H9 (cell line): ENCODE measurements around the gene YDJC. TPM values are rescaled to one million over a fixed set of nuclear protein-coding genes. Genes with fewer than 3 reads are reported as not detected.

Experiments
- DNase-seq: peaks from one replicate; pipeline ENCODE4 v3.0.0-alpha.2; 2017
- H2AFZ ChIP-seq: one replicate; pipeline ENCODE4 v1.6.1; 2013; ENCODE audit warnings: mild to moderate bottlenecking, low read length, control low read depth, moderate library complexity
- H2AK5ac ChIP-seq: 2 replicates; pipeline ENCODE4 v1.6.1; 2013; ENCODE audit warnings: low read length, control low read depth, mixed read lengths; ENCODE audit not compliant: insufficient read length
- H2BK120ac ChIP-seq: one replicate; pipeline ENCODE4 v1.6.1; 2013; ENCODE audit warnings: low read depth, mild to moderate bottlenecking, low read length, control low read depth, inconsistent platforms; ENCODE audit not compliant: poor library complexity, severe bottlenecking
- H2BK12ac ChIP-seq: 2 replicates; pipeline ENCODE4 v1.6.1; 2013; ENCODE audit warnings: low read length, control low read depth, mixed read lengths, low read depth; ENCODE audit not compliant: insufficient read length
- H2BK15ac ChIP-seq: 2 replicates; pipeline ENCODE4 v1.6.1; 2013; ENCODE audit warnings: low read depth, low read length, control low read depth
- H2BK20ac ChIP-seq: one replicate; pipeline ENCODE4 v1.6.1; 2013; ENCODE audit warnings: low read depth, mild to moderate bottlenecking, low read length, control low read depth, inconsistent platforms; ENCODE audit not compliant: poor library complexity, severe bottlenecking
- H2BK5ac ChIP-seq: 2 replicates; pipeline ENCODE4 v1.6.1; 2013; ENCODE audit warnings: low read length, control low read depth, mixed read lengths; ENCODE audit not compliant: insufficient read length
- H3K14ac ChIP-seq: 2 replicates; pipeline ENCODE4 v1.6.1; 2013; ENCODE audit warnings: low read length, control low read depth; ENCODE audit not compliant: insufficient read depth
- H3K18ac ChIP-seq: 2 replicates; pipeline ENCODE4 v1.6.1; 2013; ENCODE audit warnings: low read depth, mild to moderate bottlenecking, mixed read lengths, low read length, control low read depth; ENCODE audit not compliant: insufficient read length
- H3K23ac ChIP-seq: 2 replicates; pipeline ENCODE4 v1.6.1; 2013; ENCODE audit warnings: low read length, control low read depth, mixed read lengths, low read depth; ENCODE audit not compliant: insufficient read length
- H3K23me2 ChIP-seq: 2 replicates; pipeline ENCODE4 v1.6.1; 2013; ENCODE audit warnings: low read depth, mild to moderate bottlenecking, mixed read lengths, low read length, control low read depth; ENCODE audit not compliant: insufficient read length, poor library complexity, severe bottlenecking
- H3K27ac ChIP-seq: 2 replicates; pipeline ENCODE4 v1.5.1; 2013; ENCODE audit warnings: low read length, control low read depth, mixed read lengths, low read depth; ENCODE audit not compliant: insufficient read length
- H3K27me3 ChIP-seq: 2 replicates; pipeline ENCODE4 v1.6.1; 2013; ENCODE audit warnings: low read length, control low read depth, inconsistent platforms; ENCODE audit not compliant: insufficient read depth
- H3K4ac ChIP-seq: 2 replicates; pipeline ENCODE4 v1.6.1; 2013; ENCODE audit warnings: low read depth, mild to moderate bottlenecking, control low read depth, inconsistent platforms, low read length, moderate library complexity
- H3K4me1 ChIP-seq: 2 replicates; pipeline ENCODE4 v1.6.1; 2013; ENCODE audit warnings: low read length, control low read depth, inconsistent platforms; ENCODE audit not compliant: insufficient read depth
- H3K4me2 ChIP-seq: 2 replicates; pipeline ENCODE4 v1.6.1; 2013; ENCODE audit warnings: low read length, control low read depth, mixed read lengths; ENCODE audit not compliant: insufficient read length, insufficient read depth
- H3K56ac ChIP-seq: 2 replicates; pipeline ENCODE4 v1.6.1; 2013; ENCODE audit warnings: low read depth, mild to moderate bottlenecking, mixed read lengths, low read length, control low read depth; ENCODE audit not compliant: insufficient read length
- H3K79me1 ChIP-seq: 2 replicates; pipeline ENCODE4 v1.6.1; 2013; ENCODE audit warnings: low read depth, mild to moderate bottlenecking, moderate library complexity, low read length, control low read depth, inconsistent platforms; ENCODE audit not compliant: insufficient read depth, poor library complexity, severe bottlenecking
- H3K79me2 ChIP-seq: 2 replicates; pipeline ENCODE4 v1.6.1; 2013; ENCODE audit warnings: low read length, control low read depth, inconsistent platforms; ENCODE audit not compliant: insufficient read depth
- H3K9ac ChIP-seq: 2 replicates; pipeline ENCODE4 v1.6.1; 2013; ENCODE audit warnings: low read length, control low read depth, mixed read lengths; ENCODE audit not compliant: insufficient read length; ENCODE audit errors: extremely low read depth
- H3K9me3 ChIP-seq: one replicate; pipeline ENCODE4 v1.6.1; 2013; ENCODE audit warnings: low read depth, low read length, inconsistent platforms; ENCODE audit not compliant: control insufficient read depth
- H3T11ph ChIP-seq: one replicate; pipeline ENCODE4 v1.6.1; 2013; ENCODE audit warnings: mild to moderate bottlenecking, low read length, control low read depth, inconsistent platforms
- H4K20me1 ChIP-seq: one replicate; pipeline ENCODE4 v1.6.1; 2013; ENCODE audit not compliant: control insufficient read depth, insufficient read length, insufficient read depth
- H4K5ac ChIP-seq: 2 replicates; pipeline ENCODE4 v1.6.1; 2013; ENCODE audit warnings: low read depth, mild to moderate bottlenecking, mixed read lengths, low read length, control low read depth; ENCODE audit not compliant: insufficient read length
- H4K8ac ChIP-seq: replicated peaks from 2 replicates; pipeline ENCODE4 v1.6.1; 2013; ENCODE audit warnings: low read length, control low read depth, mixed read lengths, low read depth; ENCODE audit not compliant: insufficient read length
- H4K91ac ChIP-seq: 2 replicates; pipeline ENCODE4 v1.6.1; 2013; ENCODE audit warnings: low read depth, mild to moderate bottlenecking, moderate library complexity, mixed read lengths, low read length, control low read depth; ENCODE audit not compliant: insufficient read length
- H3K27ac Mint-ChIP-seq, 3 experiments: 2 replicates in 2 of 3; 3 replicates in 1 of 3; pipeline ENCODE4 v1.8.0; 2020 to 2021; ENCODE audit warnings: mixed read lengths in 3 of 3, mild to moderate bottlenecking in 1 of 3, moderate library complexity in 1 of 3
- H3K27me3 Mint-ChIP-seq: 2 replicates; pipeline ENCODE4 v1.8.0; 2021; ENCODE audit warnings: low read depth, mild to moderate bottlenecking, moderate library complexity, mixed read lengths
- H3K36me3 Mint-ChIP-seq, 3 experiments: 2 replicates in 2 of 3; 3 replicates in 1 of 3; pipeline ENCODE4 v1.8.0; 2020 to 2021; ENCODE audit warnings: low read depth in 3 of 3, mixed read lengths in 3 of 3; ENCODE audit not compliant: insufficient read depth in 1 of 3
- H3K4me1 Mint-ChIP-seq, 2 experiments: 2 replicates each; pipeline ENCODE4 v1.8.0; 2020; ENCODE audit warnings: mixed read lengths in 2 of 2
- H3K4me3 Mint-ChIP-seq, 2 experiments: 2 replicates in 1 of 2; 3 replicates in 1 of 2; pipeline ENCODE4 v1.8.0; 2020 to 2021; ENCODE audit warnings: mild to moderate bottlenecking in 2 of 2, mixed read lengths in 2 of 2, moderate library complexity in 1 of 2
- H3K9me3 Mint-ChIP-seq, 2 experiments: 2 replicates in 1 of 2; 3 replicates in 1 of 2; pipeline ENCODE4 v1.8.0; 2020; ENCODE audit warnings: mild to moderate bottlenecking in 2 of 2, mixed read lengths in 2 of 2, moderate library complexity in 1 of 2
- CTCF ChIP-seq: fragments of 200-600 bp; sonication (generic); conservative IDR thresholded peaks from 3 replicates; pipeline ENCODE4 v1.8.0; 2021; ENCODE audit warnings: antibody characterized with exemption, mild to moderate bottlenecking
- WGBS: extraction: QIAGEN DNeasy Blood & Tissue Kit; methylation state at CpG from one replicate; pipeline ENCODE4 v1.1.7; 2013; ENCODE audit warnings: missing lambda C conversion rate, low lambda C conversion rate, mixed read lengths; ENCODE audit not compliant: insufficient read length; ENCODE audit errors: extremely low coverage; 5-methylcytosine and 5-hydroxymethylcytosine counted together
- total RNA-seq: library from RNA; stranded (reverse); gene quantifications from 2 replicates; pipeline ENCODE4 v1.2.1, GENCODE V29; 2021

Gene YDJC
- total RNA-seq, 1 experiment from 2014 or later, result 30.2 TPM

GRCh38 chr22:21657020-21657359 lies 27.2 kb upstream of the YDJC start:
- H3K9ac ChIP-seq, result no peak overlapping the region
- H3K4me1 Mint-ChIP-seq, result peaks cover 16 to 18% of the 10 kb centered on the region in 2 experiments
- H3K23ac ChIP-seq, result no peak overlapping the region
- peaks cover 6 to 22% (median 16%) of the 10 kb centered on the region in 3 experiments; a peak in 5 of 7 replicates for H3K36me3 Mint-ChIP-seq
- no CpG with 5 or more reads among the region's 17 CpGs for WGBS
- no peak for TF ChIP-seq CTCF
- peaks cover 16% of the 10 kb centered on the region for H3K23me2 ChIP-seq
- no peaks in the 10 kb centered on the region for H3K79me2 ChIP-seq
- no peak overlapping the region for H3K4ac ChIP-seq
- peak overlapping the region; percentile 56 to 69 for H3K4me3 Mint-ChIP-seq
- no peak overlapping the region for H4K8ac ChIP-seq
- peak overlapping the region; percentile 35 for H3K4me2 ChIP-seq
- H3K14ac ChIP-seq, result no peak overlapping the region
- H2BK12ac ChIP-seq, result no peak overlapping the region
- no peak overlapping the region for H2AFZ ChIP-seq
- H3K27ac ChIP-seq, result no peak overlapping the region
- H3K9me3 ChIP-seq, result no peaks in the 10 kb centered on the region
- no peak overlapping the region for H3T11ph ChIP-seq
- H4K5ac ChIP-seq, result no peak overlapping the region
- no peak overlapping the region for H2AK5ac ChIP-seq
- H3K4me1 ChIP-seq, result peaks cover 4% of the 10 kb centered on the region; the same call in 1 of the 2 replicates
- H2BK5ac ChIP-seq, result no peak overlapping the region
- H3K27me3 ChIP-seq, result no peaks in the 10 kb centered on the region
- H2BK15ac ChIP-seq, result no peak overlapping the region
- no peak overlapping the region for H4K91ac ChIP-seq
- H3K18ac ChIP-seq, result peak overlapping the region; percentile 1
- DNase-seq, result no peak
- H4K20me1 ChIP-seq, result no peaks in the 10 kb centered on the region
- H2BK20ac ChIP-seq, result no peak overlapping the region
- H3K27ac Mint-ChIP-seq, result peak overlapping the region in 2 of 3 experiments; percentile 13 to 32; a peak in 3 of 7 replicates
- H3K79me1 ChIP-seq, result no peaks in the 10 kb centered on the region
- H3K27me3 Mint-ChIP-seq, result peaks cover 18% of the 10 kb centered on the region
- no peak overlapping the region for H3K56ac ChIP-seq
- no peaks in the 10 kb centered on the region for H3K9me3 Mint-ChIP-seq
- H2BK120ac ChIP-seq, result no peak overlapping the region
